SH-SY5Y (cell line): ENCODE measurements around the gene RPS6KA2.

Experiments used
- GATA2 ChIP-seq: IDR thresholded peaks from 2 replicates; pipeline ENCODE4 v1.6.1; 2011; ENCODE audit warnings: mild to moderate bottlenecking, low read depth, low read length
- GATA3 ChIP-seq: IDR thresholded peaks from 2 replicates; pipeline ENCODE4 v1.6.1; 2011; ENCODE audit warnings: low read depth, mild to moderate bottlenecking, low read length, moderate library complexity

DNA sequence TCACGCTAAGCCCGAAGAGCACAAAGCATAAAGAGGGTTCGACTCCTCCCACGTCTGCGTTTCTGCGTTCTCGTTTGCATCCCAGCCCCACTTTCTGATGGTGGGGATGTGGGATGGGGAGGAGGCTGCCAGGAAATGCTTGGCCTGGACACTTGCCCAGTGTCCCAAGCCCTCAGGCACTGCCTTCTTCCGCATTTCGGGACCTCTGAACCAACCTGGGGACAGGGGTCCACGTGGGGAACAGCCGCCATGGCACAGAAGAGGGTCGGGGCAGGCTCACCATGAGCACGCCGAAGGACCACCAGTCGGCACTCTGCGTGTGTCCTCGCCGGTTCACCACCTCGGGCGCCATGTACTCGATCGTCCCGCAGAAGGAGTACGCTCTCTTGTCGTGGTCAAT, 128.8 kb downstream of the RPS6KA2 start:
- TF ChIP-seq GATA2: no peak
- no peak for TF ChIP-seq GATA3
